GM10248 (cell line): ENCODE results near the gene GIT2.
A peak's percentile ranks its signal among the peaks of the same experiment; 100 is the strongest.

ENCODE experiments used
- CTCF ChIA-PET: fragments of 300-600 bp; sonication (Branson Sonifier 250); formaldehyde crosslinking; extraction: SDS; loops from one replicate; lab custom pipeline; 2021; ENCODE audit warnings: antibody characterized with exemption; lab: Yijun Ruan, JAX
- POLR2A ChIA-PET: fragments of 350-650 bp; sonication (Branson Sonifier 250); formaldehyde crosslinking; extraction: SDS; loops from one replicate; lab custom pipeline; 2020; ENCODE audit warnings: antibody characterized with exemption; lab: Yijun Ruan, JAX
- DNase-seq: peaks from one replicate; pipeline ENCODE4 v3.0.0; 2012; ENCODE audit errors: extremely low spot score
- TF ChIP-seq, protein P1 (sequence below): IDR thresholded peaks from 2 replicates; pipeline ENCODE4 v1.5.1; 2012; ENCODE audit warnings: mild to moderate bottlenecking, low read depth; ENCODE audit errors: extremely low read depth, missing control alignments, control extremely low read depth

GIT2 gene

GRCh38 chr12:109940339-109940923 lies 55.7 kb downstream of the GIT2 start:
- ChIA-PET POLR2A (no interaction called here), CTCF (interaction anchor here (1.3 kb wide), 1 partner anchor 11 kb away, joined by 5 read pairs; no protein-coding TSS in a partner anchor)
- no peak for DNase-seq
- TF ChIP-seq, protein P1, sequence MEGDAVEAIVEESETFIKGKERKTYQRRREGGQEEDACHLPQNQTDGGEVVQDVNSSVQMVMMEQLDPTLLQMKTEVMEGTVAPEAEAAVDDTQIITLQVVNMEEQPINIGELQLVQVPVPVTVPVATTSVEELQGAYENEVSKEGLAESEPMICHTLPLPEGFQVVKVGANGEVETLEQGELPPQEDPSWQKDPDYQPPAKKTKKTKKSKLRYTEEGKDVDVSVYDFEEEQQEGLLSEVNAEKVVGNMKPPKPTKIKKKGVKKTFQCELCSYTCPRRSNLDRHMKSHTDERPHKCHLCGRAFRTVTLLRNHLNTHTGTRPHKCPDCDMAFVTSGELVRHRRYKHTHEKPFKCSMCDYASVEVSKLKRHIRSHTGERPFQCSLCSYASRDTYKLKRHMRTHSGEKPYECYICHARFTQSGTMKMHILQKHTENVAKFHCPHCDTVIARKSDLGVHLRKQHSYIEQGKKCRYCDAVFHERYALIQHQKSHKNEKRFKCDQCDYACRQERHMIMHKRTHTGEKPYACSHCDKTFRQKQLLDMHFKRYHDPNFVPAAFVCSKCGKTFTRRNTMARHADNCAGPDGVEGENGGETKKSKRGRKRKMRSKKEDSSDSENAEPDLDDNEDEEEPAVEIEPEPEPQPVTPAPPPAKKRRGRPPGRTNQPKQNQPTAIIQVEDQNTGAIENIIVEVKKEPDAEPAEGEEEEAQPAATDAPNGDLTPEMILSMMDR, result no peak

- ChIA-PET CTCF (interaction anchor here (1.3 kb wide), 1 partner anchor 10 kb away, joined by 5 read pairs; no protein-coding TSS in a partner anchor), POLR2A (no interaction called here)
- no peak for DNase-seq
- TF ChIP-seq, protein P1, result no peak
These were observed 56.7 kb downstream of the GIT2 start for GRCh38 chr12:109939504-109939903.

- CTCF ChIA-PET, result no interaction called here
- POLR2A ChIA-PET, result no interaction called here
- TF ChIP-seq, protein P1, result no peak
- no peak for DNase-seq
These were observed 57.2 kb downstream of the GIT2 start for GRCh38 chr12:109938947-109939346.

DNA sequence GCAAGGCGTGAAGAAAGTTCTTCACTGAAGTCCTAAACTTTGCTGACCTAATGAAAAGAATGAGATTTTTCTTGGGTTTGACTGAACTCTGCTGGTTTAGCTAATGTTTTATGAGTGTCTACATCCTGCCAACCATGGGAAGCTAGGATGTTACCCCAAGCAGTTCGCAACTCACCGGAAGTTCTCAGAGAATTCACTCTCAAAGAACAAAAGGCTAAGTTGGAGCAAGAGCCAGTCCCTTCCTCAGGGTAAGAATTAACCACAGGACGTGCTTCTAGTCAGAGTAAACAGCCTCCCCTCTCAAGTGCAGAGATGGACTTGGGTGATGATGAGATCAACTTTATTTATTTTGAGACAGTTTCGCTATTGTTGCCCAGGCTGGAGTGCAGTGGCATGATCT lies 58.8 kb downstream of the GIT2 start:
- DNase-seq, result no peak
- CTCF ChIA-PET, result interaction anchor here (1.3 to 1.9 kb wide), 2 partner anchors 9 to 92 kb away, joined by 3 to 6 read pairs; no protein-coding TSS in a partner anchor
- TF ChIP-seq, protein P1, result no peak
- POLR2A ChIA-PET, result no interaction called here

DNA sequence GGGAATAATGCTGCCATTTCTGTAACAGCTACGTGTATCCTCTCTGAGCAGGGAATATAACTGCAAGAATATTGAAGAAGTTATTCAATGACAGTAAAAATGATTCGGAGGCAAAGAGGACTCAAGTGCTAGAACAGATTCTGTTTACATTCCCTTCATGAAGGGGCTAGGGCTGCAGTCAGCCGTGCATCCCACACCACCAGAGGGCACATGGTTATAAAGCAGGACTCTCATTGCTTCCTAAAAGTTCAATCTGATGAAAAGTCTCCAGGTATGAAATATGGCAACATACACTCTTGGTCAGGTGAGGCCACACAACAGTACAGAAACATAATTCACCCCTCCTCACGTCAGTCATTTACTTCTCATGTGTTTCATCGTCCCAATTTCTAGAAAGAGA lies 62.1 kb downstream of the GIT2 start:
- TF ChIP-seq, protein P1, result peak; percentile 35
- DNase-seq, result no peak
- ChIA-PET POLR2A (no interaction called here), CTCF (interaction anchor here (1.8 kb wide), 1 partner anchor 27 kb away, joined by 4 read pairs; no protein-coding TSS in a partner anchor)

DNA sequence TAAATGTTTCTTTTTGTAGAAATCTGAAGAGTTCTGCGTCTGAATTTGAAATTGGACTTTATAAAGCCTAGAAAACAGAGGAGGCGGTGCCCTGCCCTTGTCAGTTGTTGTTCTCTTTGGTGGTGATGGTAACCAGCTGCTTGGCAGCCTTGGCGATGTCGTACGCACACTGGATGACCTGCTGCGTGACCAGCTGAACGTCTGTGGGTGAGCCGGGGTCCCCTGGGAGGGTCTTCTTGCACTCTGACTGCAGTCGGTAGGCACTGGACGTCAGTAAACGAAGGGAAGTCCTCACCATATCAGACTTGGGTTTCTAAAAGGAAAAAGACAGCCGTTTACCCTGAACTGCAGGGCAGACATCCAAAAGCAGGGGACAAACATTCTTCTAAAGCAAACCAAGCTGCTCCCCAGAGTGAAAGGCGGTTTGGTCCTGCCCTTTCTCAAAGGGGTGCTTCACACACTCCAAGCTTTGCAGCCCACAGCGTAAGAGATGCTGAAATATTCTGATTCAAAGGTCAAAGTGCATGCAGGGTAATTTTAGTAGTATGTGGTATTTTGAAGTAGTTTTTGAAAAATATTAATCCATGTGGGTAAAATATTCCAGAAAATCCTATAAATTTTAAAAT lies 63.2 kb downstream of the GIT2 start:
- TF ChIP-seq, protein P1, result no peak
- DNase-seq, result no peak
- CTCF ChIA-PET, result no interaction called here
- POLR2A ChIA-PET, result no interaction called here
